HCT116 (cell line): ENCODE data around the gene COL9A3. TPM values are rescaled to one million over a fixed set of nuclear protein-coding genes. Genes with fewer than 3 reads are reported as not detected.

ENCODE experiments used
- ATAC-seq: fragments of 200-7000 bp; cut with Tn5 transposase; 2 replicates; pipeline ENCODE4 v1.9.1; 2020; ENCODE audit warnings: mild to moderate bottlenecking, moderate library complexity
- BruUV-seq: library from RNA; stranded (reverse); fragments of 400-500 nt; replicated peaks from 2 replicates; lab custom pipeline; 2021; lab: Mats Ljungman, UMichigan
- CTCF ChIA-PET: fragments of 300-600 bp; sonication (Branson Sonifier 250); formaldehyde crosslinking; loops from one replicate; lab custom pipeline; 2021; ENCODE audit warnings: antibody characterized with exemption; lab: Charles Lee
- POLR2A ChIA-PET: fragments of 300-600, 350-600 bp; sonication (Branson Sonifier 250); formaldehyde crosslinking; loops from one replicate; lab custom pipeline; 2021; ENCODE audit warnings: antibody characterized with exemption; lab: Charles Lee
- RAD21 ChIA-PET, 2 experiments: fragments of 300-600 bp; sonication (Branson Sonifier 250); formaldehyde crosslinking; loops; one replicate each; lab custom pipeline; 2023; ENCODE audit warnings: low total read pairs in 2 of 2; ENCODE audit not compliant: uncharacterized antibody in 2 of 2, unreplicated experiment in 2 of 2, low non-redundant PET in 1 of 2; lab: Charles Lee
- DNase-seq: peaks from one replicate; pipeline ENCODE4 v3.0.0-alpha.2; 2010; ENCODE audit warnings: low read depth, low spot score
- H2AFZ ChIP-seq: fragments of 200-600 bp; shearing (Covaris generic), sonication (generic); 2 replicates; pipeline ENCODE4 v1.6.1; 2017; ENCODE audit warnings: low read depth, mixed run types, mixed read lengths, antibody characterized with exemption, low read length; ENCODE audit not compliant: poor library complexity, severe bottlenecking
- H3K27ac ChIP-seq: 2 replicates; pipeline ENCODE4 v1.5.1; 2012; ENCODE audit warnings: low read depth, low read length
- H3K27me3 ChIP-seq: fragments of 200-600 bp; sonication (generic); 2 replicates; pipeline ENCODE4 v1.6.1; 2016; ENCODE audit warnings: mixed run types, low read length, mixed read lengths; ENCODE audit not compliant: insufficient read depth
- H3K36me3 ChIP-seq, 2 experiments: fragments of 200-500 bp in 1 of 2; fragments of 200-600 bp in 1 of 2; sonication (Bioruptor generic) in 1 of 2; sonication (generic) in 1 of 2; 2 replicates each; pipeline versions ENCODE4 v1.5.1 to v1.6.1; 2014 to 2016; ENCODE audit warnings: low read length in 2 of 2, inconsistent platforms in 1 of 2, mixed read lengths in 1 of 2, mixed run types in 1 of 2; ENCODE audit not compliant: insufficient read depth in 2 of 2, control insufficient read depth in 1 of 2
- H3K4me1 ChIP-seq, 2 experiments: fragments of 200-600 bp in 1 of 2; sonication (generic) in 1 of 2; 2 replicates each; pipeline versions ENCODE4 v1.5.1 to v1.6.1; 2012 to 2017; ENCODE audit warnings: low read length in 2 of 2, inconsistent platforms in 1 of 2, mild to moderate bottlenecking in 1 of 2, mixed read lengths in 1 of 2, mixed run types in 1 of 2, moderate library complexity in 1 of 2; ENCODE audit not compliant: insufficient read depth in 2 of 2, control insufficient read depth in 1 of 2
- H3K4me2 ChIP-seq: fragments of 200-600 bp; sonication (generic); 2 replicates; pipeline ENCODE4 v1.6.1; 2017; ENCODE audit warnings: mixed run types, low read length, mixed read lengths
- H3K4me3 ChIP-seq, 2 experiments: fragments of 200-600 bp in 1 of 2; sonication (generic) in 1 of 2; replicated peaks in 1 of 2; 2 replicates each; pipeline ENCODE4 v1.5.1; 2011 to 2016; ENCODE audit warnings: low read length in 2 of 2, control low read depth in 1 of 2, low read depth in 1 of 2, mild to moderate bottlenecking in 1 of 2, mixed read lengths in 1 of 2, mixed run types in 1 of 2
- H3K79me2 ChIP-seq: fragments of 200-600 bp; sonication (generic); 2 replicates; pipeline ENCODE4 v1.6.1; 2017; ENCODE audit warnings: mild to moderate bottlenecking, mixed run types, low read length, moderate library complexity, mixed read lengths; ENCODE audit not compliant: insufficient read depth
- H3K9ac ChIP-seq: fragments of 200-600 bp; sonication (generic); 2 replicates; pipeline ENCODE4 v1.6.1; 2016; ENCODE audit warnings: low read length, mixed read lengths
- H3K9me2 ChIP-seq: fragments of 200-600 bp; sonication (generic), shearing (Covaris generic); 2 replicates; pipeline ENCODE4 v1.6.1; 2017; ENCODE audit warnings: mixed run types, mild to moderate bottlenecking, moderate library complexity; ENCODE audit not compliant: insufficient read depth
- H3K9me3 ChIP-seq, 2 experiments: fragments of 200-500 bp in 1 of 2; fragments of 200-600 bp in 1 of 2; sonication (Bioruptor generic) in 1 of 2; sonication (generic) in 1 of 2; 2 replicates each; pipeline ENCODE4 v1.6.1; 2014 to 2017; ENCODE audit warnings: low read length in 2 of 2, mixed read lengths in 2 of 2, inconsistent platforms in 1 of 2, low read depth in 1 of 2, mild to moderate bottlenecking in 1 of 2, mixed run types in 1 of 2, moderate library complexity in 1 of 2; ENCODE audit not compliant: control insufficient read depth in 1 of 2, insufficient read depth in 1 of 2
- H4K20me1 ChIP-seq: fragments of 200-600 bp; sonication (generic), shearing (Covaris generic); 2 replicates; pipeline ENCODE4 v1.6.1; 2017; ENCODE audit warnings: mixed run types, mild to moderate bottlenecking, moderate library complexity; ENCODE audit not compliant: insufficient read depth
- ATF3 ChIP-seq: IDR thresholded peaks from 2 replicates; pipeline ENCODE4 v1.6.1; 2012
- CTCF ChIP-seq, 3 experiments: fragments of 200-600 bp in 1 of 3; sonication (generic) in 1 of 3; IDR thresholded peaks in 2 of 3; conservative IDR thresholded peaks in 1 of 3; 2 replicates each; pipeline ENCODE4 v1.5.1; 2012 to 2017; ENCODE audit warnings: low read depth in 2 of 3, low read length in 2 of 3, antibody characterized with exemption in 1 of 3, borderline replicate concordance in 1 of 3, control low read depth in 1 of 3, mild to moderate bottlenecking in 1 of 3, mixed read lengths in 1 of 3, mixed run types in 1 of 3, moderate library complexity in 1 of 3; ENCODE audit not compliant: insufficient read depth in 1 of 3
- EGR1 ChIP-seq: IDR thresholded peaks from 2 replicates; pipeline ENCODE4 v1.6.1; 2012; ENCODE audit warnings: low read depth
- ELF1 ChIP-seq: IDR thresholded peaks from 2 replicates; pipeline ENCODE4 v1.6.1; 2012; ENCODE audit warnings: low read depth, borderline replicate concordance
- EZH2 ChIP-seq: fragments of 200-600 bp; sonication (generic); IDR thresholded peaks from 2 replicates; pipeline ENCODE4 v1.6.1; 2017; ENCODE audit warnings: antibody characterized with exemption, mixed run types
- JUND ChIP-seq: IDR thresholded peaks from 2 replicates; pipeline ENCODE4 v1.6.1; 2012
- RAD21 ChIP-seq: IDR thresholded peaks from 2 replicates; pipeline ENCODE4 v1.6.1; 2012; ENCODE audit warnings: low read depth, mild to moderate bottlenecking
- SIN3A ChIP-seq: IDR thresholded peaks from 2 replicates; pipeline ENCODE4 v1.6.1; 2012; ENCODE audit warnings: low read depth
- SP1 ChIP-seq: IDR thresholded peaks from 2 replicates; pipeline ENCODE4 v1.6.1; 2012; ENCODE audit warnings: low read depth
- SRF ChIP-seq: IDR thresholded peaks from 2 replicates; pipeline ENCODE4 v1.6.1; 2012; ENCODE audit warnings: low read depth
- YY1 ChIP-seq: IDR thresholded peaks from 2 replicates; pipeline ENCODE4 v1.6.1; 2011; ENCODE audit warnings: low read length, low read depth, moderate library complexity, mild to moderate bottlenecking; ENCODE audit not compliant: insufficient replicate concordance; ENCODE audit errors: extremely low read depth
- ZBTB33 ChIP-seq: IDR thresholded peaks from 2 replicates; pipeline ENCODE4 v1.6.1; 2011; ENCODE audit warnings: mild to moderate bottlenecking, low read length, moderate library complexity; ENCODE audit not compliant: insufficient replicate concordance; ENCODE audit errors: extremely low read depth
- ZFX ChIP-seq: fragments of 450-650 bp; IDR thresholded peaks from 2 replicates; pipeline ENCODE4 v1.6.1; 2017
- ZNF274 ChIP-seq: fragments of 200-500 bp; sonication (Bioruptor generic); IDR thresholded peaks from 2 replicates; pipeline ENCODE4 v1.6.1; 2014; ENCODE audit warnings: mild to moderate bottlenecking, low read depth, low read length, inconsistent platforms
- intact Hi-C: fragments of 100-400 bp; cut with micrococcal nuclease; formaldehyde crosslinking; loops from 2 replicates; pipeline ENCODE4 v1.10.0; 2022
- total RNA-seq: library from RNA; stranded (reverse); gene quantifications from one replicate; pipeline ENCODE4 v1.2.1, GENCODE V29; 2021; ENCODE audit not compliant: unreplicated experiment

COL9A3 gene
- total RNA-seq, 1 experiment from 2014 or later = 29.7 TPM

- ChIA-PET RAD21 (no interaction called here), CTCF (no interaction called here), POLR2A (no interaction called here)
- H3K4me1 ChIP-seq = peaks cover 0 to 2% of the 10 kb centered on the region in 2 experiments; a peak in 1 of 4 replicates
- intact Hi-C loops = no loop called here
- H3K9me3 ChIP-seq = no peaks in the 10 kb centered on the region
- H3K4me3 ChIP-seq = no peak overlapping the region
- no peak overlapping the region for H3K9ac ChIP-seq
- H3K27ac ChIP-seq = no peak overlapping the region
- H2AFZ ChIP-seq = no peak overlapping the region
- TF ChIP-seq JUND = no peak
- TF ChIP-seq SIN3A = no peak
- TF ChIP-seq SP1 = no peak
- TF ChIP-seq ELF1 = no peak
- TF ChIP-seq EZH2 = no peak
- no peak for TF ChIP-seq ZFX
- no peak overlapping the region for H3K4me2 ChIP-seq
- ATAC-seq = no peak
- H3K9me2 ChIP-seq = no peaks in the 10 kb centered on the region
- no peaks in the 10 kb centered on the region for H3K27me3 ChIP-seq
- H3K36me3 ChIP-seq = no peaks in the 10 kb centered on the region; a peak in 1 of 4 replicates
- no TSS peak for BruUV-seq
- H4K20me1 ChIP-seq = no peaks in the 10 kb centered on the region
- no peaks in the 10 kb centered on the region for H3K79me2 ChIP-seq
- DNase-seq = no peak
Observed at GRCh38 chr20:62838128-62838891, 21.5 kb downstream of the COL9A3 start.

GRCh38 chr20:62839261-62839660, 22.4 kb downstream of the COL9A3 start:
- POLR2A ChIA-PET = no interaction called here
- DNase-seq = no peak
- intact Hi-C loops = no loop called here
- RAD21 ChIA-PET = no interaction called here
- CTCF ChIA-PET = no interaction called here
- H3K9ac ChIP-seq = no peak overlapping the region
- no peak overlapping the region for H3K4me3 ChIP-seq
- no peak for TF ChIP-seq CTCF (IDR thresholded peaks at IDR 0.05 in 2 of 3, conservative IDR thresholded peaks at IDR 0.05 in 1 of 3; ENCODE audit: borderline replicate concordance in 1 of 3, insufficient read depth in 1 of 3, low read depth in 2 of 3, low read length in 2 of 3)
- no peak for TF ChIP-seq SRF
- TF ChIP-seq RAD21 = no peak
- TF ChIP-seq ATF3 = no peak
- no peak for TF ChIP-seq YY1
- no peak for TF ChIP-seq SIN3A
- no peak for TF ChIP-seq ZNF274
- no peak for TF ChIP-seq EGR1
- no peak for TF ChIP-seq ZBTB33
- no peak for TF ChIP-seq EZH2
- H4K20me1 ChIP-seq = no peaks in the 10 kb centered on the region
- no peaks in the 10 kb centered on the region for H3K79me2 ChIP-seq
- H3K36me3 ChIP-seq = no peaks in the 10 kb centered on the region; a peak in 1 of 4 replicates
- H2AFZ ChIP-seq = no peak overlapping the region
- H3K4me2 ChIP-seq = no peak overlapping the region
- no peak for ATAC-seq
- no peak overlapping the region for H3K27ac ChIP-seq
- H3K9me3 ChIP-seq = no peaks in the 10 kb centered on the region
- H3K27me3 ChIP-seq = no peaks in the 10 kb centered on the region
- no peaks in the 10 kb centered on the region for H3K4me1 ChIP-seq
- H3K9me2 ChIP-seq = no peaks in the 10 kb centered on the region
- no TSS peak for BruUV-seq
